HG03354 (cell line): ENCODE data around the gene CRYBA2.

Source experiments
- ATAC-seq: cut with Tn5 transposase; IDR thresholded peaks from one replicate; pipeline ENCODE4 v1.9.1; 2021; ENCODE audit warnings: mild to moderate bottlenecking; ENCODE audit not compliant: unreplicated experiment, poor library complexity, severe bottlenecking

Gene CRYBA2

GRCh38 chr2:219000569-219000960 is 7.3 kb upstream of the CRYBA2 start:
- no peak for ATAC-seq

- ATAC-seq = no peak
Observed at GRCh38 chr2:218999881-219000568, 6.8 kb upstream of the CRYBA2 start.

- ATAC-seq = no peak
Observed at GRCh38 chr2:218999021-218999880, 6.0 kb upstream of the CRYBA2 start.

- ATAC-seq = no peak
Observed at GRCh38 chr2:218998414-218999002, 5.3 kb upstream of the CRYBA2 start.

- no peak for ATAC-seq
Observed at GRCh38 chr2:218997731-218998130, 4.5 kb upstream of the CRYBA2 start.

- no peak for ATAC-seq
Observed at GRCh38 chr2:218996937-218997336, 3.7 kb upstream of the CRYBA2 start.

- peak; percentile 79 for ATAC-seq
Observed at GRCh38 chr2:218995972-218996711, 2.9 kb upstream of the CRYBA2 start.

- no peak for ATAC-seq
Observed at GRCh38 chr2:218995561-218995960, 2.3 kb upstream of the CRYBA2 start.

- ATAC-seq = no peak
Observed at GRCh38 chr2:218992703-218993344, 398 bp downstream of the CRYBA2 start.

- ATAC-seq = no peak
Observed at GRCh38 chr2:218992196-218992595, 1.0 kb downstream of the CRYBA2 start.

GRCh38 chr2:218991674-218992168 is 1.5 kb downstream of the CRYBA2 start:
- ATAC-seq = no peak

- ATAC-seq = no peak
Observed at GRCh38 chr2:218990612-218991011, 2.6 kb downstream of the CRYBA2 start.

- no peak for ATAC-seq
Observed at GRCh38 chr2:218990052-218990451, 3.2 kb downstream of the CRYBA2 start.

GRCh38 chr2:218988650-218989049 is 4.6 kb downstream of the CRYBA2 start:
- no peak for ATAC-seq

GRCh38 chr2:218988164-218988563 is 5.1 kb downstream of the CRYBA2 start:
- no peak for ATAC-seq

- no peak for ATAC-seq
Observed at GRCh38 chr2:218986148-218986761, 7.0 kb downstream of the CRYBA2 start.

- ATAC-seq = no peak
Observed at GRCh38 chr2:218985325-218986091, 7.7 kb downstream of the CRYBA2 start.

- ATAC-seq = no peak
Observed at GRCh38 chr2:218985021-218985324, 8.2 kb downstream of the CRYBA2 start, which contains the start of gene FEV. Gene FEV, minus strand, starts transcription at chr2:218985184. Its CDS starts 109 bp downstream, at chr2:218985075.
